GM12874 (cell line): ENCODE results near the gene NOX1.

Experiments used
- CTCF ChIP-seq: IDR thresholded peaks from 2 replicates; pipeline ENCODE4 v1.5.1; 2011; ENCODE audit warnings: low read depth, mild to moderate bottlenecking, control low read depth, low read length, moderate library complexity; ENCODE audit not compliant: insufficient read depth

Gene NOX1

GRCh38 chrX:100883654-100884053 is 9.5 kb upstream of the NOX1 start:
- TF ChIP-seq CTCF: no peak

GRCh38 chrX:100880368-100880767 is 6.2 kb upstream of the NOX1 start:
- TF ChIP-seq CTCF: no peak

- TF ChIP-seq CTCF: no peak
Observed at GRCh38 chrX:100871594-100872560, 2.3 kb downstream of the NOX1 start.

- no peak for TF ChIP-seq CTCF
Observed at GRCh38 chrX:100870527-100870926, 3.6 kb downstream of the NOX1 start.

- no peak for TF ChIP-seq CTCF
Observed at GRCh38 chrX:100868273-100868672, 5.9 kb downstream of the NOX1 start.

GRCh38 chrX:100864657-100865391 is 9.3 kb downstream of the NOX1 start:
- TF ChIP-seq CTCF: no peak

- no peak for TF ChIP-seq CTCF
Observed at GRCh38 chrX:100863326-100863864, 10.8 kb downstream of the NOX1 start.
